IPS-NIHi7 (cell line): ENCODE measurements around the gene CRYBG1.

ENCODE experiments used
- DNase-seq: peaks from one replicate; pipeline ENCODE4 v3.0.0; 2012; ENCODE audit warnings: mixed read lengths; ENCODE audit errors: extremely low spot score

CRYBG1 gene

DNA sequence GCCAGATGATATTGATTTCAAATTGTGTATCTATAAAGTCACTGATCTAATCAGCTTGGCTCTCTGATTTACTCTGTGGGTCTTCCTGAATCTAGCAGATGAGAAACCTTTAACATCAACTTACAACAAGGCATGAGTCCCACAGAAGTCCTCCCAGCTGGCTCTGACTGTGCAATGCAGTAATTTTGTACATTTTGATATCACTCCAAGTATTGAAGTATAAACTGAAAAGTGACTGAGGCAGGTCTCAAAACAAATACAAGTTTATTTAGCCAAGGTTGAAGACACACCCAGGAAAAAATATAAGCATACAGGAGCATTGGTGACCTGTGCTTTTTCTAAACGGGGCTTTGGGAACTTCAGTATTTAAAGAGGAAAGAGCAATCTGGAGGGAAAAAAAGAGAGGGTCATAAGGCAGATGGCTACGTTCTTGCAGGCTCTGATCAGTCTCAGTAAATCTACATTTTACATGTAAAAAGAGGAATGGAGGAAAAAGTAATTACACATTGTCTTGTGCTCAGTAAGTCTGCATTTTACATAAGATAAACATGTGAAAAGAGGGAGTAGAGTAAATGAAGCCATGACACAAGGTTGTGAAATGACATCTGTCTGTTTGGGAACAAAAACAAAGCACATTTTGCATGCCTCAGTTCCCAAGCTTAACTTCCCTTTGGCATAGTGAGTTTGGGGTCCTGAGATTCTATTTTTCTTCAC lies 59.5 kb downstream of the CRYBG1 start:
- no peak for DNase-seq

DNA sequence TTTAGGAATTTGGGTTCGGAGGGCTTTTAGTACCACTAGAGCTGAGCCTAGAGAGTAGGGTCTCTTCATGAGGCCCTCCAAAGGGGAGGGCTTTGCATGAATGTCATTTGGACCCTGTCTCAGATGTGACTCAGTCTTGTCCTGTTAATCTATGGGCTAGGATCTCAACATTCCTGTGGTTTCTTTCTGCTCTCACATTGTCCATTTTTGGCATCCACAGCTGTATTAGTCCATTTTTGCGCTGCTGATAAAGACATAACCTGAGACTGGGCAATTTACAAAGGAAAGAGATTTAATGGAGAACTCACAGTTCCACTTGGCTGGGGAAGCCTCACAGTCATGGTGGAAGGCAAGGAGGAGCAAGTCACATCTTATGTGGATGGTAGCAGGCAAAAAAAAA lies 61.0 kb downstream of the CRYBG1 start:
- DNase-seq, result no peak

DNA sequence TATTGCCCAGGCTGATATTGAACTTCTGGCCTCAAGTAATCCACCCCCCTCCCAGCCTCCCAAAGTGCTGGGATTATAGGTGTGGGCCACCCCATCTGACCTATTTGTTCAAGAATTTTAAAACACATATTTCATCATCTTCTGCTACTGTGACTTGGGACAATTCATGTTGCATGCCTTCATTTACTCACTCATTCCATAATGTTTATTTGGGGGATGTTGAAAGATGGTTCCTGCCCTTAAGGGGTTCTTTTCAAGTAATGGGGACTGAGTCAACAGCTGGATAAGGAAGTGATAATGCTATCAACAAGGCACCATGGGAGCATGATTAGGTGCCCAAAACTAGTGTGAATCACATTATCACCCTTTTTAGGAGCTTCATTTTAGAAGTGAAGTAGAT lies 62.0 kb downstream of the CRYBG1 start:
- no peak for DNase-seq

DNA sequence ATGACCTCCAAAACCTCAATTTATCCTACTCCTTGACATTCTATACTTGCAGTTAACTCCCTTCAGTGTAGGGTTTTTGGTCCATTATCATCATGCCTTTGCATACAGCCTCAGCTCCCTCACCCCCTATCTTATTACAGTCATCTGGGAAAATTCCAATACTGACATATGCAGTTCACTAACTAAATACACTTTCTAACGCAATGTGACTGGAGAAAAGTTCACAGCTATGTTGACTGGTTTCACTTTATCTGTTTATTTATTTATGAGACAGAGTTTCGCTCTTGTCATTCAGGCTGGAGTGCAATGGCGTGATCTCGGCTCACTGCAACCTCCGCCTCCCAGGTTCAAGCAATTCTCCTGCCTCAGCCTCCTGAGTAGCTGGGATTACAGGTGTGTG lies 64.9 kb downstream of the CRYBG1 start:
- no peak for DNase-seq

DNA sequence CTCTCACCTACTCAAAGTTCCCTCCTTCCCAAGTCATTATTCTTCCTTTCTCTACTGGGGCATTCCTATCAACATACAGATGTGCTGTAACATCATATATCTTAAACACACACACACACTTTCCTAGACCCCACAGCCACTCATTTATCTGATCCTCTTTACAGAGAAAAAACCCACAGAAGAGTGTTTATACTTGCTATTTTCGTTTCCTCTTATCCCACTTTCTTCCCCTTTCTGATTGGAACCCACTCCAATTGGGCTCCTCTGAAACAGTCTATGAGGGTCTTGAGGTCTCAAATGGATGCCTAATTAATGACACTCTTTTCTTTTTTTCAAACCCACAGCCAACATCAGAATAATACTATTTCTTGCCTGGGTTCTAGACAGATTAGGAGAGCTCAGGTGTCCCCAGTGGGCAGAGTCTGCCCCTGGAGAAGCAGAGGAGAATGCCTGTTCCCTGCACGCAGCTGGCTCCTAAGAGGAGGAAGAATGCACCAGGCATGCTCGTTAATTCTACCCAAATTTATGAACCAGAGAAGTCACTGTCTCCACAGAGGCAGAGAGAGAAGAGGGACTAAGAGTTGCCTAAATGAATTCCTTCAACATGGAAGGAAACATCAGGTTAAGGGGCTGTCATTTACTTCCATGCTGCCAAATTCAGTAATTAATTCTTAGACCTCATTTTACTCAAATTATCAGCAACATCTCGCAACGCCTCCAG lies 65.9 kb downstream of the CRYBG1 start:
- DNase-seq, result no peak

DNA sequence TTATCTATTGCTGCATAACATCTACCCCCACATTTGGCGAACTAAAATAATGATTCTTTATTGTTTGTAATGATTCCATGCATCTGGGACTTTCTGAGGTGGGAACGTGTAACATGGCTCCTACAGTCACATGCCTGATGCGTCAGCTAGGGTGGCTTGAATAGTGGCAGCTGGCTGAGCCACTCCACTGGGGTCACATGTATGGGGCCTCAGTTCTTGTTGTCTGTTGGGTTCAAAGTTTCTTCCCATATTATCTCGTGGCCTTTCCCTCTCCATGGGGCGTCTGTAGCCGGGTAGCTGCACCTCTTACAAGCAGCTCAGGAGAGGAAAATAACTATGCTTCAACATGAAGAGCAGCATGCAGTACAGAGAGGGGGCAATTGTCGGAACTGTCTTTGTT lies 69.9 kb downstream of the CRYBG1 start:
- no peak for DNase-seq

DNA sequence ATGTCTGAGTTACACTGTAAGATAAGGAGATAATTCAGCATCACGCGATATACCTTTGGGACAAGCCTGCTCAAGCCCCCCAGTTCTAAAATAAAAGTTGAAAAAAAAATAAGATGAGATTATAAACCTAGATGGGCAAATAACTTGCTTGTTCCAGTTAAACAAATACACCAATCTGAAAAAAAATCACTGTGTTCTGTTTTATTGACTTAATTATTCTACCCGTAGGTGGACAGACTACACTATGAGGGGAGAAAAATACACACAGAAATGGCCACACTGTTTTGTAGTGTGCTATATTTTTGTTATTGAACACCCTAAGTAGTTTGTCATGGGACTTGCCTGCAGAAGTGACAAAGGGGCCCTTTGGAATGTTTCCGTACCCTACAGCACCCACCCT lies 70.9 kb downstream of the CRYBG1 start:
- no peak for DNase-seq

DNA sequence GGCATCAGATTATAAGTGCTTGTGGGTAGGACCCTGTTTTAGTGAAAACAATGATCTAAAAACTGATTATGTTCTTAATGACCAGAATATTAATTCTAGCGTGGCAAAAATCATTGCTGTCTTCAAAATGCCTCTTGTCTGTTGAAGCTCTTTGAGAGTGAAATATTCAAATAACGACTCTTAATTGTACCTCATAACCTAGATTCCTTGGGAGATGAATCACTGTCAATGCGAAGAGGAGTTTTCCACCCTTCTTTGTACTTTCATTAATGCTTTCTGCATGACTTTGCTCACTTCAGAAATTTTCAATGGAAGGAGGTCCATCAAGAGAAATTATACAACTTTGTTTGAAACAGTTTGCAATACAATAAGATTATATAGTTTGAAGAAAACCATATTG lies 71.5 kb downstream of the CRYBG1 start:
- DNase-seq, result no peak

DNA sequence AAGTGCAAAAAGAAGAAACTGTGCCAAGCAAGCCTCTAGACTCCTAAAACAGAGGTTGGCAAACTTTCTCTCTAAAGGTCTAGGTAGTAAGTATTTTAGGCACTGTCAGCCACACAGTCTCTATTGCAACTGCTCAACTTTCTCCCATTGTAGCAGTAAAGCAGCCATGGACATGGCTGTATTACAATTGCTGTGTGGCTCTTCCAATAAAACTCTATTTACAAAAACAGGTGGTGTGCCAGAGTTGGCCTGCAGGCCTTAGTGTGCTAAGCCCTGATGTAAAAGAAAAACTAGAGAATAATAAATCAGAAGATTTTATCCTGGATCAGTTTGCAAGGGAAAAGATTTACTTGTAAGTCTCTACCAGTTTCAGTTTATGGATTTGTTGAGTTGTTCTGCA lies 74.0 kb downstream of the CRYBG1 start:
- DNase-seq, result no peak

DNA sequence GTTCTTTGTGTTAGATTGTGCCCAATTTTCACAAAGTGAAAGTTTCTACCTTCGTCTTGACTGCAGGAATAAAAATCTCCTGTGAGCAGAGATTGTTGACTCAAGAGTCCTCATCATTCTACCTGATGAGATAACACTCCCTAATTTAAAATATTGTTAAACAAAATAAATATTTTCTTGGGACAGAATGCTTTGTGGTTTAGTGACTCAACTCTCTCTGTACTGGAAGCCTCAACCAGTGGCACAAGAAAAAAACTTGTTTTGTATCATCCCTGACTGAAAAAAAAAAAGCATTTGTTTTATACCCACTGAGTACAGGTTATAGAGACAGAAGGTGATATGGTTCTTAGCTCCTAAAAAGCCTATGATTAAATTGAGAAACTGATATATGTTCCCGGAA lies 78.9 kb downstream of the CRYBG1 start:
- no peak for DNase-seq

DNA sequence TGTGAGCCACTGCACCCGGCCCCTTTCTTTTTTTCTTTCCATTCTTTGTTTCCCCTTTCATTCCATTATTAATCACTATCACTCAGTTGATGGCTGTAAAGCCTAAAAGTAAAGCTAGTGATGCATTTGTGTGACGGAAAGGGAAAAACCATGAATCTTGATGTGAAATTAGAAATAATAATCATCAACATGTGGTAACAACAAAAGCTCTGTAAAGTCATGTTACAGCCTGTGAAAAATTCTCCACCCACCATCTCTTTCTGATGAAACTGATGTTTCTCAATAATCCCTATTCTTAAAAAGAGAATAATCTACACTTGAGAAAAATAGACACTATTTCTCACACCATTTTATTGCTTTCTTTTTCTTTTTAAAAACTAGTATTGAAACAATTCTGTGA lies 80.0 kb downstream of the CRYBG1 start:
- no peak for DNase-seq

DNA sequence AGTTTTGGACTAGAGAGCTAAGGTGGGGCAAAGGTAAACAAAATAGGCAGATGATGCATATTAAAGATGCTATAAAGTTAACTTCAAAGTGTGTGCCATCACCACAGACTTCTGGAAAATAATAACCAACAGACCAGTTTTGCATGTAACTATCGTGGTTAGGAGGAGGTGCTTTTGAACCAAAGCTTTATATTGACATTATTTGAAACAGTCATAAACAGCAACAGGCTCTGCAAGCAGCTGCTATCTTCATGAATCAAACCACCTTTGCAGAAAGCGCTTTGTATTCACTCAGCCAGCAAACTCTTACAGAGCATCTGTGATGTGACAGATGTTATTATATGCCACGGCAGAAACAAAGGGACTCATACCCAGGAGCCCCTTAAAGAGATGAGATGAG lies 81.9 kb downstream of the CRYBG1 start:
- no peak for DNase-seq

DNA sequence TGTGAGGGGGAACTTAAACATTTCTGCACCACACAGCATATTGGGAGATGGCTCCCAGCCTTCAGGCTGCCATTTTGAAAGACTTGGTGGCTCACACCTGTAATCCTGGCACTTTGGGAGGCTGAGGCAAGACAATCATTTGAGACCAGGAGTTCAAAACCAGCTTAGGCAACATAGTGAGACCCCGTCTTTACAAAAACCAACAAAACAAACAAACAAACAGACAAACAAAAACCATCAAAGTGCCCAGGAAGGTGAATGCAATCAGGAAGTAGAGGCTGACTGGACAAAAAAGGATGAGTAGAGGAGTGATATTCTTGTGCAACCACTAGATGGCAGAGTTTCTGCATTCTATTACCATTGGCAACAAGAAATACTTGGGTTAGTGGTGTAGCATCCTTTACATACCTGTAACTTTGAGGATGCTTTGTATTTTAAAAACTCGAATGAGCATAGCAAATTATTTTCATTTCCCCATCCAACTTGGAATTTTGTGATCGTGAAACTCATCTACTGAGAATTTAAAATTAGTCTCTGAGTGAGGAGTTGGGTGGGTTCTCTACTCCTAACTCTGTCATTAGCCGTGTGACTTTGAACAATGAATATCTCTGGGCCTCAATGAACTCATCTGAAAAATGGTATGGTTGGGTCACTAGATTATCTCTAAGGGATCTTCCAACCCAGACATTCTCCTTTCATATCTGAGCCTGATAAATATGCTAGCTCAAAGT lies 84.4 kb downstream of the CRYBG1 start:
- peak; percentile 80 for DNase-seq

DNA sequence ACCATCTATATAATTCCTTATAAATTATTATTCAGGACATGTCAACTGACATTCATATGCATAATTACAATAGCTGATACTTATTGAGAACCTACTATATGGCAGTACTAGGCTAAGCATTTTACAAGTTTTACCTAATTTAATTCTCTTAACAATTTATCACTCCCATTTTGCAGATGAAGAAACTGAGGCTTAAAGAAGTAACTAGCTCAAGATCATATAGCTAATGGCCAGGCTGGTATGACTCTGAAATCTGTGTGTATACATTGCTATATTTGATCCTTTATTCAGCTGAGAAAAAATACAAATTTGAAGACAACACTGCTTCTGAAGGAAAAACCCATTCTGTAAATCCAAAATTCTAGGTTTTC lies 85.0 kb downstream of the CRYBG1 start:
- no peak for DNase-seq

DNA sequence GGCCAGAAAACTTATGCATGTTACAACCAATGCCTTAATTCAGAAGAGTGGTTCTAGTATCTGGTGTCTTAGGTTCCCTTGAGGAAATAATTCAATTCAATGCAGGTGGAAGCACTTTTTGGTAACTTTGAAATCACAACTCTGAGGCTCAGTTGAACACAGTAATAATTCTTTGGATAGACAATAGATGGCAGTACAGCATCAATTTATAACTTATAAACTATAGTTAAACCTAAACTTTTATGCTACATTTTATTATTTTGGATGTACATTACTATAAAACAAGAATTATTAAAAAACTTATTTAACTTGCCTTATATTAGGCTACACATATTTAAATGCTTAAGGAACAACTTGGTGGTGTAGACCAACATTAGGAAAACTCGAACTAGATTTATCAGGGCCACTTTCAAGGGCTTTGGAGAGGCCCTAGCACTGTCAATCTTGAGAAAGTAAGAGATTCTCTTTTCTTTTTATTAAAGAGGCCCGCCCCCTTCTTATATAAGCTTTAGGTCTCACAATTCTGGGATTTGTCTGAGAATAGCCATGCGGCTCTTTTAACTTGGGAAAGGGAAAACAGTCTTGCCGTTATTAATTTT lies 85.9 kb downstream of the CRYBG1 start:
- no peak for DNase-seq

DNA sequence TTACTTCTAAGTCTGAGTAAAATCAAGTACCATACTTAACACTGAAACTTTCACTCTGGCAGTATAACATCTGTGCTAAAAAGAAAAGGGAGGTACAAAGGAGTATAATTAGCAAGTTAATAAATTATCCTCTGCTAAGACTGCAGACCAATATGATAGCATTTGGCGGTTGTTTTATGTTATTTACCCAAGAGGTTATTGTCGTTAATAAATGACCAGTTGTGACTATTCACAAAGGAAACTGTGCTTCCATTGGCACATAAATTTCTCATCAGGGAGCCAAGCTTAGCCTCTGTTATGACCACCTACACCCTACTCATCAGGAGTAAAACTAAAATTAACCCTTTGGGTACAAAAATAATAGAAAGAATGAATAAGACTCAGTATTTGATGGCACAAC lies 86.5 kb downstream of the CRYBG1 start:
- no peak for DNase-seq

DNA sequence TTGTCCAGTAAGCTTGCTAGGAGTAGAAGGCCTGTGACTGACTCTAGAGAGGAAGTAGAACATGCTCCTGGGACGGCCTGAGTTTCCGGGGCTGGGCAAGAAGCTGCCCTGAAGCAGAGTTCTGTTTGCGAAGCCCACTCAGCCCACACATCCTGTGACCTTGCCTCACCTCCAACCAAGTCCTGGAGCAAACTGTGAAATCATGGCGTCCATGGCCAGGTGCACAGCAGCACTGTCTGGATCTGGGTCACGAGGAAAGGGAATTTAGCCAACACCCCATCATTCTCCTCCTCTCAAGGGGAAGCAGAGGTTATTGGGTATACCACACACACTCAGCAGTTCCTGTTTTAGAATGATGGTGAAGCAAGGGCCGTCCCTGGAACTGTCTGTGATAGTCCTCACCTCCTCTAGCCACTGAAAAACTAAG lies 87.5 kb downstream of the CRYBG1 start:
- no peak for DNase-seq

DNA sequence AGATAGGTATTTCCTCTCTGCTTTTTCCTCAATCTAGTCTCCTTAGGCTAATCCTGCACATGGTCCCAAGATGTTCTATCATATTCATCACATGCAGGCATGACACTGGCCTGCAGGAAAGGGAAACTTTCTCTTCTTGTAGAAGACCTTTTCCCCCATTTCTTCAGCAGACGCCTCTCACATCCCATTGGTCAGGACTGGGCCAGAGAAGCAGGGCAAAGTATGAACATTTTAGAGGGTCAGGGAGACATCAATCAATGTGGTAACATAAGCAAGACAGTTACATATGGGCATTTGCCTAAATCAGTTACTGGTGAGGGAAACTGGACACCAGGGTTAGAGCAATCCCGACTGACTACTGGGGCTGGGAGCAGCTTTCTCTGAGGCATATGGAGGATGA lies 90.1 kb downstream of the CRYBG1 start:
- DNase-seq, result no peak

DNA sequence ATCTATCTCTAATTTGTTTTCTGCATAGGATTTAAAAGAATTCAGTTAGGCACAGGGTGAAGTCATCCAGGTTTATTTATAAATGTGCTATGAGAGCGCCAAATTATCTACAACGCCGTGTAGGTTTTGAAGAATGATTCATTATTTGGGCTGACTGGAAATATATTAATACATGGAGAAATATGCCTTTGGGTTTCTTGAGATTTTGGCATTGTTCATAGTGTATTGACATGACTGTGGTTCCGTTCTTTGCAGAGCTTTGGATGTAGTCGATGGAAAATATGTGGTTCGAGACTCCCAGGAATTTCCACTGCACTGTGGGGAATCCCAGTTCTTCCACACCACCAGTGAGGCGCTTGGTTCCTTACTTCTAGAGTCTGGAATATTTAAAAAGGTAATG lies 90.9 kb downstream of the CRYBG1 start:
- no peak for DNase-seq

DNA sequence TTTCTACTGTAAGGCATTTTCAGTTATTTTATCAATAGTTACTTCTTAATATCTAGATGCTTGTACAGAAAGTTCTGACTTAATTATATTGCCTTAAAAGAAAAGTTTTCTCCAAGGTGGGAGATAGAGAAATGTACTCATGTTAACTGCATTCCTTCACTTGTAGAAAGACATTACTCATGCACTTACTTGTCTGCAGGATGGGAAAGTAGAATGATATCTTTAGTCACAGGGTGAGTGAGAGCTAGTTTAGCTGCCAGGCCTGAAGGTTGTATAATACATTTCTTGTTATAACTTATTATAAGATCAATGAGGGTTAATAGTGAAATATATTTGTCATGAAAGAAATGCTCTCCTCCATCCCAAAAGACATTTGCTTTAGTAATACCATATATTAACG lies 92.1 kb downstream of the CRYBG1 start:
- DNase-seq, result no peak

DNA sequence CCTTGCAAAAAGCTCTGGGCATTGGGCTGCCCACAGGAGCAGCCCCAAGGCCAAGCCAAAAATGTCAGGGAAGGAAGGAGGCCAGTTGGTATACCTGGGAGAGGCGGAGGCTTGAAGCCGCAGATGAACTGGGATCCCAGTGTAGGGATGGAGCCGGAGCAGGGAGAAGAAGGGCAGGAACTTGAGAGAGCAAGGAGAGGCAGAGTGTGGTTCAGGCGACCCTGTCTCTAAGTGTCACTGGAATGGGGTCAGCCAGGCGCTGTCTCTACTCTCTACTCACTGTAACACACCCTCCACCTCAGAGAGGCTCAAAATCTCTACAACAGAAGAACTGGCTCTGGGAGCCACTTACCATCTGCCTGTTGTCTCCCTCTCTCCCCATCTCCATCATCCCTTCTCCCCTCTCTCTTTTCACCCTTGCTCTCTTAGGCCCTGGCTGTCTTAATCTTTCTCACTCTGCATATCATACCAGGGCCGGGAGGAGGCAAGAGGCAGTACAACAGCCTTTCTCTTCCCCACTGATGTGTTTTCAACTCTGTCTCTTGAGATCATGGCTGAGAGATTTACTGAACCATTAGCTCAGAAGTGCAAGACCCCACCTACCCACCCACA lies 93.3 kb downstream of the CRYBG1 start:
- DNase-seq, result peak; percentile 29

DNA sequence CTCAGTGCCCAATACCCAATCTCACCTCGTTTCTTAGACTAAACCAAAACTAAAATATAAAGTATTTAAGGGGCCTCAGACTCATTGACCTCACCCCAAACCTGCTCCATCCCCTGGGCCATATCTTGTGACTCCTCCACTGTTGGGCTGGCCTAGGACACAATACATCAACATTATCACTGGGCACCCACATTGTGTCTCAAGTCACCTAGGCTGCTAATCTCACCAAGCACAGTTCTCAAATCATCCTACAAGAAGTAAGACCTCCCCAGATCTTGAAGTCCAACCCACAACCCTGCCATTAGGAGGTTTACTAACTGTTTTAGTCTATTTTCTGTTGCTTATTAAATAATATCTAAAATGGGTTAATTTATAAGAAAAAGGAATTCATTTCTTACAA lies 96.2 kb downstream of the CRYBG1 start:
- DNase-seq, result no peak
